ENCODE measurements around the gene MPV17L. TPM values are rescaled to one million over a fixed set of nuclear protein-coding genes. Genes with fewer than 3 reads are reported as not detected.

Gene MPV17L
- total RNA-seq, 6 donors from 2014 or later, result 1.2 to 7.6 (median 2.4) TPM

DNA sequence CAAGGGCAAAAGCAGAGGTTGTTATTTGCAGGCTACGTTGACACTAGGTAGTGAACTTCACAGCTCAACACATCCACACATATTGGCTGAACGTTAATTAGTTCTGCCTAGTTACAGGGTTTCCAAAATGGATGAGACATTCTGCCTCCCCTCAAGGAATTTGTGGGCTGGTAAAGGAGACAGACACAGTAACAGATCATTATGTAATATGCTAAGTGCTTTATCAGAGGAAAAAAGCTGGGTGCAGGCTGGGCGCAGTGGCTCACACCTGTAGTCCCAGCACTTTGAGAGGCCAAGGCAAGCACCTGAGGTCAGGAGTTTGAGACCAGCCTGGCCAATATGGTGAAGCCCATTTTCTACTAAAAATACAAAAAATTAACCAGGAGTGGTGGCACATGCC is 65.0 kb downstream of the MPV17L start:
- no peak for DNase-seq
- TF ChIP-seq POLR2A (IDR thresholded peaks at IDR 0.05), result no peak
- no peak for TF ChIP-seq EP300 (IDR thresholded peaks at IDR 0.05)
- no peak for TF ChIP-seq CTCF (IDR thresholded peaks at IDR 0.05)
- no peak for TF ChIP-seq POLR2AphosphoS5 (IDR thresholded peaks at IDR 0.05)
- 83 to 93% methylated on average over 3 of the region's 3 CpGs for WGBS, 2 donors

DNA sequence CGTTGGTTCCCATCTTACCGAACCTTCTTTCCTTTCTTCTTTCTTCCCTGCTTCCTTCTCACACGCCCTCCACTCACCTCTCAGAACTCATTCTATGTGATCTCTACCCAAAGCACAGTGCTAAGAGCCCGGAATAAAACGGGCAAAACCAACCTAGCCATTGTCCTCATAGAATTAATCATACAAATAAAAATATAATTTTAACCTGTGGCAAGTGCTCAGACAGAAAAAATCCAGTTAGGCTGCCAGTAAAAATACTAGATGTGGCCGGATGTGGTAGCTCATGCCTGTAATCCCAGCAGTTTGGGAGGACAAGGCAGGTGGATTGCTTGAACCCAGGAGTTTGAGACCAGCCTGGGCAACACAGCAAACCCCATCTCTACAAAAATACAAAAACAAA is 65.8 kb downstream of the MPV17L start:
- ATAC-seq (ENCODE audit: low FRiP score in 2 of 2), result no peak
- TF ChIP-seq EP300 (IDR thresholded peaks at IDR 0.05) (no peak), POLR2AphosphoS5 (IDR thresholded peaks at IDR 0.05) (no peak), POLR2A (IDR thresholded peaks at IDR 0.05) (no peak), CTCF (IDR thresholded peaks at IDR 0.05) (no peak)

More for the DNA sequence above, 65.0 kb downstream of the MPV17L start:
- Histone ChIP-seq H3K4me1 (no peaks in the 10 kb centered on the region), H3K27ac (no peak overlapping the region), H3K36me3 (no peaks in the 10 kb centered on the region), H3K9me3 (no peaks in the 10 kb centered on the region), H3K27me3 (no peaks in the 10 kb centered on the region), H3K4me3 (no peak overlapping the region)
- no peak for ATAC-seq (ENCODE audit: low FRiP score in 2 of 2)

More for the DNA sequence above, 65.8 kb downstream of the MPV17L start:
- Histone ChIP-seq H3K4me1 (no peaks in the 10 kb centered on the region), H3K27me3 (no peaks in the 10 kb centered on the region), H3K9me3 (no peaks in the 10 kb centered on the region), H3K4me3 (no peak overlapping the region), H3K27ac (no peak overlapping the region), H3K36me3 (no peaks in the 10 kb centered on the region)
- 91 to 94% methylated on average over 6 of the region's 6 CpGs for WGBS, 2 donors
- no peak for DNase-seq

Other genes with a start within 250 kb of the MPV17L start
- 10 to 100 TPM in 2 of 6 donors, 1 to 10 TPM in 4; 5.2 to 17.3 (median 9.6) TPM for gene NPIPA5, start 17.5 kb upstream of the MPV17L start, total RNA-seq
- gene BMERB1, start 38.8 kb downstream of the MPV17L start, total RNA-seq, result 10 to 100 TPM in 4 of 6 donors, 1 to 10 TPM in 2; 5.2 to 27.6 (median 16.1) TPM
- gene MARF1, start 247.4 kb downstream of the MPV17L start, total RNA-seq, result 10 to 100 TPM; 27.2 to 94.3 (median 71.3) TPM